GM13977 (cell line): ENCODE data around the gene TMEM178A.

Source experiments
- DNase-seq: peaks from one replicate; pipeline ENCODE4 v3.0.0; 2012; ENCODE audit warnings: low spot score
- CTCF ChIP-seq: IDR thresholded peaks from 2 replicates; pipeline ENCODE4 v1.5.1; 2012; ENCODE audit warnings: mild to moderate bottlenecking, control low read depth; ENCODE audit not compliant: insufficient read depth; ENCODE audit errors: extremely low read depth, missing control alignments
- in situ Hi-C: fragments of 300-500 bp; cut with MboI; formaldehyde crosslinking; loops from one replicate; pipeline ENCODE4 v1.12.0; 2022; ENCODE audit warnings: low sequenced_read_pairs, low pct_unique_long_range_greater_than_20kb, mixed read lengths, inconsistent platforms; ENCODE audit not compliant: unreplicated experiment

Gene TMEM178A

GRCh38 chr2:39663187-39663930 is 2.4 kb upstream of the TMEM178A start:
- DNase-seq = no peak
- in situ Hi-C loops = no loop called here

GRCh38 chr2:39664232-39664887 is 1.4 kb upstream of the TMEM178A start:
- no peak for DNase-seq
- in situ Hi-C loops = no loop called here

More at GRCh38 chr2:39663187-39663930, 2.4 kb upstream of the TMEM178A start:
- no peak for TF ChIP-seq CTCF

GRCh38 chr2:39664888-39665591 is 677 bp upstream of the TMEM178A start:
- in situ Hi-C loops = no loop called here
- TF ChIP-seq CTCF = no peak
- DNase-seq = no peak

More at GRCh38 chr2:39664232-39664887, 1.4 kb upstream of the TMEM178A start:
- no peak for TF ChIP-seq CTCF

GRCh38 chr2:39666491-39667101 is 879 bp downstream of the TMEM178A start:
- in situ Hi-C loops = no loop called here
- no peak for TF ChIP-seq CTCF
- peak; percentile 31 for DNase-seq

- TF ChIP-seq CTCF = no peak
- in situ Hi-C loops = no loop called here
- DNase-seq = no peak
These were observed 1.6 kb downstream of the TMEM178A start for GRCh38 chr2:39667104-39667885.

- no peak for DNase-seq
- in situ Hi-C loops = no loop called here
- TF ChIP-seq CTCF = no peak
These were observed 2.2 kb downstream of the TMEM178A start for GRCh38 chr2:39667886-39668276.
